ENCODE measurements around the gene NCOA1. TPM values are rescaled to one million over a fixed set of nuclear protein-coding genes. Genes with fewer than 3 reads are reported as not detected.
"Not testable (repeated sequence)": the region's sequence is repeated elsewhere in the genome, so short reads cannot be mapped to it uniquely, and the experiment has no call there.

NCOA1 gene
- polyA plus RNA-seq, 1 of the 3 experiments (the other 2 are of a cell fraction) = 10.7 TPM

DNA sequence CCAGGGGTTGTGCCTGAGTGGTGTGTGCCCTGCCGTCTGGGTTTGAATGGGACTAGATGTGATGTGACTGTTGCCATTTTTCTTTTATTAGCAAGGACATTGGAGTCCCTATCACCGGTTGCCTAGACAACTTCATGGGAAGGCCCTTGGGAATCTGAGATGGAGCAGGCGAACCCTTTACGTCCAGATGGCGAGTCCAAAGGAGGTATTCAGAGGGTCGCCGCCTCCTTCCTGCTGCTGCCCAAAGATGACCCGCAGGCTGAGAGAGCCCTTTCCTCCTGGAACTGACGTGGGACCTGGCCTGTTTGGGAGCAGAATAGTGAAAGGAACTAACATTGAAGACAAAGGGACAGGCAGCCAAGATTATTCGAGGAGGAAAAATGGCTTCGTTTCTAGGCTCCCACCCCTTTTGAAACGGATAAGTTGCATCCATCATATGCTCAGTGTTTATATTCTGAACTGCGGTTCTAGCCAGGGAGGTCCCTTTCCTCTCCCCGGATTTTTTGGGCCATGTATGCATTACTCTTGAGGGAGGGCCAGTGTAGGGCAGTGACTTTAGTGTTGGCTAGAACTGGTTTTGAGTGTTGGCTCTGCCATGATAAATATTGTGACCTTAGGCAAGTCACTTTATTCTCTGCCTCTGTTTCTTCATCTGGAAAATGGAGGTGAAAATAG lies 302.8 kb downstream of the NCOA1 start:
- H3K27me3 ChIP-seq (ENCODE audit: insufficient read depth) = no peaks in the 10 kb centered on the region
- H3K79me2 ChIP-seq (ENCODE audit: insufficient read depth) = peaks cover 56% of the 10 kb centered on the region
- WGBS (ENCODE audit: low lambda C conversion rate) = 1% methylated on average over 14 of the region's 14 CpGs
- H3K4me1 ChIP-seq (ENCODE audit: control insufficient read depth in 1 of 2, insufficient read depth in 2 of 2, low read depth in 1 of 2, low read length in 1 of 2) = peaks cover 18 to 19% of the 10 kb centered on the region in 2 experiments; a peak in 3 of 4 replicates
- no peak for DNase-seq
- peak overlapping the region; percentile 89 to 93 for H3K4me3 ChIP-seq (ENCODE audit: low read depth in 2 of 2, low read length in 1 of 2)
- peak overlapping the region; percentile 86 for H2AFZ ChIP-seq (ENCODE audit: low read depth)
- ChIA-PET POLR2A (interaction anchor here (1.2 to 1.6 kb wide), 5 partner anchors 10 to 710 kb away, joined by 3 to 8 read pairs (median 6); partner anchors contain the start of gene TP53I3), CTCF (interaction anchor here (1.0 to 4.4 kb wide), 10 partner anchors 15 to 384 kb away, joined by 3 to 31 read pairs (median 10); no protein-coding TSS in a partner anchor)
- no peaks in the 10 kb centered on the region for H3K9me3 ChIP-seq
- no peak for TF ChIP-seq RCOR1 (IDR thresholded peaks at IDR 0.05; ENCODE audit: low read length)
- no peak for TF ChIP-seq RFX5 (IDR thresholded peaks at IDR 0.05; ENCODE audit: low read length)
- TF ChIP-seq, protein P1, sequence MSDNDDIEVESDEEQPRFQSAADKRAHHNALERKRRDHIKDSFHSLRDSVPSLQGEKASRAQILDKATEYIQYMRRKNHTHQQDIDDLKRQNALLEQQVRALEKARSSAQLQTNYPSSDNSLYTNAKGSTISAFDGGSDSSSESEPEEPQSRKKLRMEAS (IDR thresholded peaks at IDR 0.05; ENCODE audit: low read depth) = 0 out of 2 replicates have a peak, but pooled peaks have one; percentile 6
- H3F3A ChIP-seq (replicated peaks; ENCODE audit: insufficient read depth) = peaks cover 4% of the 10 kb centered on the region
- peaks cover 12 to 13% of the 10 kb centered on the region in 2 experiments for H3K36me3 ChIP-seq (replicated peaks in 1 of 2; ENCODE audit: control insufficient read depth in 1 of 2, insufficient read depth in 2 of 2, low read length in 1 of 2)
- peak overlapping the region; percentile 98 for H3K9ac ChIP-seq
- H3K9me2 ChIP-seq = no peaks in the 10 kb centered on the region
- peak overlapping the region; percentile 94 to 100 for H3K27ac ChIP-seq (ENCODE audit: low read depth in 2 of 2, low read length in 1 of 2)
- peak overlapping the region; percentile 80 for H3K4me2 ChIP-seq
- no peaks in the 10 kb centered on the region for H4K20me1 ChIP-seq (ENCODE audit: insufficient read depth)

- Histone ChIP-seq H3K27me3 (ENCODE audit: insufficient read depth) (no peaks in the 10 kb centered on the region), H3K4me1 (ENCODE audit: control insufficient read depth in 1 of 2, insufficient read depth in 2 of 2, low read depth in 1 of 2, low read length in 1 of 2) (peaks cover 11 to 12% of the 10 kb centered on the region in 2 experiments; a peak in 3 of 4 replicates), H3K9ac (no peak overlapping the region), H3K36me3 (replicated peaks in 1 of 2; ENCODE audit: control insufficient read depth in 1 of 2, insufficient read depth in 2 of 2, low read length in 1 of 2) (peaks cover 18 to 27% of the 10 kb centered on the region in 2 experiments), H4K20me1 (ENCODE audit: insufficient read depth) (no peaks in the 10 kb centered on the region), H3K9me2 (no peaks in the 10 kb centered on the region), H3K79me2 (ENCODE audit: insufficient read depth) (peaks cover 92% of the 10 kb centered on the region), H3K9me3 (no peaks in the 10 kb centered on the region), H2AFZ (ENCODE audit: low read depth) (no peak overlapping the region), H3K4me2 (no peak overlapping the region), H3K27ac (ENCODE audit: low read depth in 2 of 2, low read length in 1 of 2) (no peak overlapping the region), H3F3A (replicated peaks; ENCODE audit: insufficient read depth) (no peaks in the 10 kb centered on the region), H3K4me3 (ENCODE audit: low read depth in 2 of 2, low read length in 1 of 2) (no peak overlapping the region)
- ChIA-PET CTCF (interaction anchor here (1.0 to 3.8 kb wide), 3 partner anchors 12 to 407 kb away, joined by 3 to 24 read pairs (median 3); no protein-coding TSS in a partner anchor), POLR2A (interaction anchor here (0.8 kb wide), 1 partner anchor 30 kb away, joined by 3 read pairs; no protein-coding TSS in a partner anchor)
- TF ChIP-seq RCOR1 (IDR thresholded peaks at IDR 0.05; ENCODE audit: low read length) (no peak), SIN3A (IDR thresholded peaks at IDR 0.05; ENCODE audit: borderline replicate concordance, low read depth, low read length) (no peak), TEAD4 (IDR thresholded peaks at IDR 0.05; ENCODE audit: borderline replicate concordance, insufficient read depth) (no peak), FOSL2 (IDR thresholded peaks at IDR 0.05; ENCODE audit: borderline replicate concordance, low read depth) (0 out of 2 replicates have a peak, but pooled peaks have one; percentile 1), FOXM1 (IDR thresholded peaks at IDR 0.05; ENCODE audit: low read depth) (no peak), CHD2 (IDR thresholded peaks at IDR 0.05; ENCODE audit: low read length, partially characterized antibody) (no peak)
- no peak for DNase-seq
- 98% methylated on average over 2 of the region's 2 CpGs for WGBS (ENCODE audit: low lambda C conversion rate)
These were observed 306.6 kb downstream of the NCOA1 start for GRCh38 chr2:24797644-24798043.

GRCh38 chr2:24800487-24800886 lies 309.4 kb downstream of the NCOA1 start:
- peaks cover 95% of the 10 kb centered on the region for H3K79me2 ChIP-seq (ENCODE audit: insufficient read depth)
- H3K27ac ChIP-seq (ENCODE audit: low read depth in 2 of 2, low read length in 1 of 2); H2AFZ ChIP-seq (ENCODE audit: low read depth); H4K20me1 ChIP-seq (ENCODE audit: insufficient read depth); H3K9me3 ChIP-seq; H3K4me3 ChIP-seq (ENCODE audit: low read depth in 2 of 2, low read length in 1 of 2); H3K4me1 ChIP-seq (ENCODE audit: control insufficient read depth in 1 of 2, insufficient read depth in 2 of 2, low read depth in 1 of 2, low read length in 1 of 2); H3F3A ChIP-seq (replicated peaks; ENCODE audit: insufficient read depth); H3K27me3 ChIP-seq (ENCODE audit: insufficient read depth); H3K9me2 ChIP-seq; CTCF ChIA-PET; H3K9ac ChIP-seq; H3K4me2 ChIP-seq; POLR2A ChIA-PET; DNase-seq: not testable (repeated sequence)
- WGBS (ENCODE audit: low lambda C conversion rate) = 83% methylated on average over 5 of the region's 5 CpGs
- peaks cover 13 to 26% of the 10 kb centered on the region in 2 experiments for H3K36me3 ChIP-seq (replicated peaks in 1 of 2; ENCODE audit: control insufficient read depth in 1 of 2, insufficient read depth in 2 of 2, low read length in 1 of 2)

DNA sequence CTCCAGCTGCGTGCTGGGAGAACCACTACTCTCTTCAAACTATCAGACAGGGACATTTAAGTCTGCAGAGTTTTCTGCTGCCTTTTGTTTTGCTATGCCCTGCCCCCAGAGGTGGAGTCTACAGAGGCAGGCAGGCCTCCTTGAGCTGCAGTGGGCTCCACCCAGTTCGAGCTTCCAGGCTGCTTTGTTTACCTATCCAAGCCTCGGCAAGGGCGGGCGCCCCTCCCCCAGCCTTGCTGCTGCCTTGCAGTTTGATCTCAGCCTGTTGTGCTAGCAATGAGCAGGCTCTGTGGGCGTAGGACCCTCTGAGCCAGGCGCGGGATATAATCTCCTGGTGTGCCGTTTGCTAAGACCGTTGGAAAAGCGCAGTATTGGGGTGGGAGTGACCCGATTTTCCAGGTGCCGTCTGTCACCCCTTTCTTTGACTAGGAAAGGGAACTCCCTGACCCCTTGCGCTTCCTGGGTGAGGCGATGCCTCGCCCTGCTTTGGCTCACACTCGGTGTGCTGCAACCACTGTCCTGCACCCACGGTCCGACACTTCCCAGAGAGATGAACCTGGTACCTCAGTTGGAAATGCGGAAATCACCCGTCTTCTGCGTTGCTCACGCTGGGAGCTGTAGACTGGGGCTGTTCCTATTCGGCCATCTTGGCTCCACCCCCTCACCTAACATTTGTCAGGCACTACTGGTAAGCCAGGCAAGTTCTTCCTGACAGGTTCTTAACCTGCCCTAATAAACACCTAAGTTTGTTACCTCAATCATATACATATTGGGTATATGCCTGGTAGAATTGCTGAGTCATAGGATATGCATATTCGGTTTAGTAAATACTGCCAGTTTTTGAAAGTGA lies 315.0 kb downstream of the NCOA1 start:
- H2AFZ ChIP-seq (ENCODE audit: low read depth); H3K9me3 ChIP-seq; H3K27me3 ChIP-seq (ENCODE audit: insufficient read depth); H3K4me2 ChIP-seq; H3K9me2 ChIP-seq; H3K4me3 ChIP-seq (ENCODE audit: low read depth in 2 of 2, low read length in 1 of 2); H3K9ac ChIP-seq; H4K20me1 ChIP-seq (ENCODE audit: insufficient read depth); DNase-seq; POLR2A ChIA-PET: not testable (repeated sequence)
- Histone ChIP-seq H3F3A (replicated peaks; ENCODE audit: insufficient read depth) (peaks cover 11% of the 10 kb centered on the region), H3K79me2 (ENCODE audit: insufficient read depth) (peaks cover 95% of the 10 kb centered on the region), H3K36me3 (replicated peaks in 1 of 2; ENCODE audit: control insufficient read depth in 1 of 2, insufficient read depth in 2 of 2, low read length in 1 of 2) (peaks cover 8 to 19% of the 10 kb centered on the region in 2 experiments), H3K27ac (ENCODE audit: low read depth in 2 of 2, low read length in 1 of 2) (peak overlapping the region in 1 of 2 experiments; percentile 23; a peak in 1 of 4 replicates), H3K4me1 (ENCODE audit: control insufficient read depth in 1 of 2, insufficient read depth in 2 of 2, low read depth in 1 of 2, low read length in 1 of 2) (peaks cover 0 to 11% of the 10 kb centered on the region in 2 experiments; a peak in 2 of 4 replicates)
- CTCF ChIA-PET = interaction anchor here (1.5 to 1.8 kb wide), 2 partner anchors 12 to 22 kb away, joined by 3 to 4 read pairs; no protein-coding TSS in a partner anchor
- 82% methylated on average over 23 of the region's 25 CpGs for WGBS (ENCODE audit: low lambda C conversion rate)
